Measurements from ENCODE around the gene HOXD9.

HOXD9 gene

DNA sequence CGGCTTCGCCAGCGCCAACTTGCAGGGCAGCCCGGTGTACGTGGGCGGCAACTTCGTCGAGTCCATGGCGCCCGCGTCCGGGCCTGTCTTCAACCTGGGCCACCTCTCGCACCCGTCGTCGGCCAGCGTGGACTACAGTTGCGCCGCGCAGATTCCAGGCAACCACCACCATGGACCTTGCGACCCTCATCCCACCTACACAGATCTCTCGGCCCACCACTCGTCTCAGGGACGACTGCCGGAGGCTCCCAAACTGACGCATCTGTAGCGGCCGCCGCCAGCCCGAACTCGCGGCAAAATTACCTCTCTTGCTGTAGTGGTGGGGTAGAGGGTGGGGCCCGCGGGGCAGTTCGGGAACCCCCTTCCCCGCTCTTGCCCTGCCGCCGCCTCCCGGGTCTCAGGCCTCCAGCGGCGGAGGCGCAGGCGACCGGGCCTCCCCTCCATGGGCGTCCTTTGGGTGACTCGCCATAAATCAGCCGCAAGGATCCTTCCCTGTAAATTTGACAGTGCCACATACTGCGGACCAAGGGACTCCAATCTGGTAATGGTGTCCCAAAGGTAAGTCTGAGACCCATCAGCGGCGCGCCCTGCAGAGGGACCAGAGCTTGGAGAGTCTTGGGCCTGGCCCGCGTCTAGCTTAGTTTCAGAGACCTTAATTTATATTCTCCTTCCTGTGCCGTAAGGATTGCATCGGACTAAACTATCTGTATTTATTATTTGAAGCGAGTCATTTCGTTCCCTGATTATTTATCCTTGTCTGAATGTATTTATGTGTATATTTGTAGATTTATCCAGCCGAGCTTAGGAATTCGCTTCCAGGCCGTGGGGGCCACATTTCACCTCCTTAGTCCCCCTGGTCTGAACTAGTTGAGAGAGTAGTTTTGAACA, 49.7 kb downstream of the HOXD9 start:
- no peak for DNase-seq

DNA sequence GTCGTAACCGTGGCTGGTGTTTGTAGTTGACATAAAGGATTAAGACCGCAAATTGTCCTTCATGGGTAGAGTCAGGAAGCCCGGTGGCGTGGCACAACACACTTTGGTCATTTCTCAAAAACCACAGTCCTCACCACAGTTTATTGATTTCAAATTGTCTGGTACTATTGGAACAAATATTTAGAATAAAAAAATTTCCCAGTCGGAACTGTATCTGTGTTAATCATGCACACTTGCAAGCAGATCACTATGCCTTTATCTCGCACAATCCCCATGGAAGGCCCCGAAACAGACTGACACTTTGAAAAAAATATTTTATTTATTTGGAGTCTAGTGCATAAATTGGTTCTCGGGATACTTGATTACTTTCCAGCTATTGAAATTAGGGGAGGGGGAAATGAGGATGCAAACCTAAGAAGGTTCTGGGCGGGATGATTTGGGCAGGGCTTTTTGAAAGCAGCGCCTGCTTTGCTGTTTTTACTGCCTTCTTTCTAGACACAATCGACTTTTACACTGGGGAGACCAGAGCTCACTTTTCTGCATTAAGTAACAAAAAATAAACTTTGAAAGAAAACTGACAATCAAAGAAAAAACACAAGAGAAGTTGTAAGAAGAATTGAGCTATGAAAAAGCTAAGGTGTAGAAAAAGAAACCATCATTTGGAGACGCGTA, 50.5 kb downstream of the HOXD9 start:
- DNase-seq: no peak

DNA sequence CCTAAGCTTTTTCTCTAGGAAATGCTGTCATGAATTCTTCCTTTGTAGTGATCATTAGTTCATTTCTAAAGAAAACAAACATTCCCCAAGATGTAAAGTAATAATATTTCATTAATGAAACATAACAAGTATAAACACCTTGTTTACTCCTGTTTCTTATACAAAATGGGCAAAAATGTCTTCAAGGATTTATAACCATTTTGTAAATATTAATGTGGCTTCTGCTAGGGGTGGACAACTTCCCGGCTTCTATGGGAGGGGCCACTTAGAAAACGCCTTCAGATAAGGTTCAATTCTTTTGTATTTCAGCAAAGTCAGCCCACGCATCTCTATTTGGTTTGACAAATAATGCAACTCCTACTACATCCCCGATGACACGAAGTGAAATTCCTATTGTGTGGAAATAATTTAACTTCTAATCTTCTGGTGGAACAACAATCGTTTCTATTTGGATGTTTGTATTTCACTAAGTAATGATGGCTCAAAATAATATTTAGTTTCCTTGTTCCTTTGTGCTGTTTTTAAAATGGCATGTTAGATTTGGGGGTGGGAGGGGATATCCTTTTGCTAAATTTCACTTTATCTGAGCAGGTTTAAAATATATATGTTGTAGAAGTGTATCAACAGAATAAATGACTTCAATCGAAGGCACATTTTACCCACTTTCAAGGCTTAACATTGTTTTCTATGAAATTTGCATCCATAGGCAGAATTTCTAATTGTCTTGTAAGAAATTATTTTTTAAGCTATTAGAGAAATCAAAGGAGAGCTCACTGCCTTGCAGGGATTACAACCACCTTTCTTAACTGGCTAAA, 51.3 kb downstream of the HOXD9 start:
- DNase-seq: no peak

DNA sequence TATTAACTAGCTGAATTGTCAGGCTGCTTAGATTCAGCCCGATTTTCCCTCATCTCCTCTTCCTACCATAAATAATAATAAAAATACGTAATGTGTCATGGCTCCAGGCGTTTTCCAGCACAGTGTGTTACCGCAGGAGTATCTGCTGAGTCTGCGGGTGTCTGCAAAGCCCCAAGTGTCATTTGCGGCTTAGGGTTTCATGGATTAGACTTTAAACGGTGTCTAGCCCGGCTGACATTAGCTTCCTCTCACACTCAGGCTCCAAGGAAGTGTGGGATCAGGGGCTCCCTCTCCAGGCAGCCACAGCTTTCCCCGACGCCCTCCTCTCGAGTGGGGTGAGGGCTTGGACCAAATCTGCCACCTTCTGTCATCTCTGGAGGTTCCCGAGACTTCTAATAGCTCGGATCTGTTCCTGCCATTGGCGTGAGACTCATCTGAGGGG, 51.9 kb downstream of the HOXD9 start:
- DNase-seq: no peak

All from KG1 (cell line).